DMS53 treated with DMSO at 0.1 percent for 48 hours (cell line): ENCODE results near the gene EML5.

Source experiments
- DNase-seq: peaks from one replicate; lab custom pipeline; 2025; ENCODE audit not compliant: unreplicated experiment; lab: John Stamatoyannopoulos, UW

Gene EML5

DNA sequence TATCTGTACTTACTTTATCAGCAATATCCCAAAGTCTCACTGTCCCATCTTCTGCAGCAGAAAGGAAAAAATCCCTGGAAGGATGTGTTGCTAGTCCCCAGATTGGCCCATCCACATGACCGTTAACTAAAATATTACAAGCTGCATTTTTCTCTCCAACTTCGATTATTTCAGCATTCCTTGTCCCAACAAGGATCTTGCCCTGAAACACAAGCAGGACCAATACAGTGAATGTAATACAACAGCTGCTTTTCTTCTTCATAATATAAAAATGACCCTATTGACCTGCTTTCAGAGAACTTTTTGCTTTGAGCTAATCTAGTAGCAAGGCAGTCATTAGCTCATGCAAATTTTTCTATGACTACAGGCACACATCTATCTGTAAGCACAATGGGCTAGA, 171.7 kb downstream of the EML5 start:
- DNase-seq, result no peak

DNA sequence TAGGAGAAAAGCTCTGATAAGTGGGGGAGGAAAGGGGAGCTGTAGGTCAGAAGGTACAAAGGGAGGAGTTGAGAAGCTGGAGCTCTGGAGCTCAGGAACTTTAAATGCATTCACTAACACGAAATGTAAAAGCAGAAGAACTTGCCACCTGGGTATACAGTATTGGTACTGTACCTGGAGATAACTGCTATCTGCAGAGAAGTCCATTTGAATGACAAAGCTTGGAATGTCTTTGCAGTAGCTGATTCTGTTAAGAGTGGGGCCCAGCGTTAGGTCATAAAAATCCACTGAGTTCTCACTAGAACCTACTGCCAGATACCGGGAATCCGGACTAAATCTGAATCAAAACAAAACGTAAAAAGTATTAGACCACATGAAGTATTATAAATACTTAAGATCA, 174.3 kb downstream of the EML5 start:
- DNase-seq, result no peak

DNA sequence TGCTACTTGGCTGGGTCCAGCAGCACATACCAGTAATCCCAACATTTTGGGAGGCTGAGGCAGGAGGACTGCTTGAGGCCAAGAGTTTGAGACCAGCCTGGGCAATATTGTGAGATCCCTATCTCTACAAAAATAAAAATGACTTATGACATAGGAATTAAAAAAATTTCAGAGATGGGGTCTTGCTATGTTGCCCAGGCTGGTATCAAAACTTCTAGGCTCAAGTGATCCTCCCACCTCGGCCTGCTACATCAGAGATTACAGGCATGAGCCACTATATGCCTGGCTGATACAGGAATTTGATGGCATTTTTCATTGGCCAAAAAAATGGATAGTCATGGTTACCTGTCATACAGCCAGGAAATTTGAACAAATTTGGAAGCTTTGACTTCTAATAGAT, 175.3 kb downstream of the EML5 start:
- DNase-seq, result no peak

DNA sequence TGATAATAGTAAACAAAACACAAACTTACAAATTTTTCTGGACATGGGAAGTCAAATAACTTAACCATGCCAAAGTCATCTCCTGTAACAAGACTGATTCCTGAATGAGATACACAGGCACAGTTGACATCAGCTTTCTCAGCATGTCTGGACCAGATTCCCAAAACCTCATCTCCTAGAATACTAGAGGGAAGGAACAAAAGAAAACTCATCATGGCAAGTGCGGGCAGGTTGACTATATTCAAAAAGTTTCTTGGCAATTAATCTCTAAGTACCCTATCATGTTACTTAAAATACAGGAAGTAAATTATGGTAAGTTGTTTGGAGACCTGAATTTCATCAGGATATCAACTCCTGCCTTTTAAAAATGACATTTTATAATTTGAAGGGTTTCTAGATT, 176.1 kb downstream of the EML5 start:
- DNase-seq, result no peak

DNA sequence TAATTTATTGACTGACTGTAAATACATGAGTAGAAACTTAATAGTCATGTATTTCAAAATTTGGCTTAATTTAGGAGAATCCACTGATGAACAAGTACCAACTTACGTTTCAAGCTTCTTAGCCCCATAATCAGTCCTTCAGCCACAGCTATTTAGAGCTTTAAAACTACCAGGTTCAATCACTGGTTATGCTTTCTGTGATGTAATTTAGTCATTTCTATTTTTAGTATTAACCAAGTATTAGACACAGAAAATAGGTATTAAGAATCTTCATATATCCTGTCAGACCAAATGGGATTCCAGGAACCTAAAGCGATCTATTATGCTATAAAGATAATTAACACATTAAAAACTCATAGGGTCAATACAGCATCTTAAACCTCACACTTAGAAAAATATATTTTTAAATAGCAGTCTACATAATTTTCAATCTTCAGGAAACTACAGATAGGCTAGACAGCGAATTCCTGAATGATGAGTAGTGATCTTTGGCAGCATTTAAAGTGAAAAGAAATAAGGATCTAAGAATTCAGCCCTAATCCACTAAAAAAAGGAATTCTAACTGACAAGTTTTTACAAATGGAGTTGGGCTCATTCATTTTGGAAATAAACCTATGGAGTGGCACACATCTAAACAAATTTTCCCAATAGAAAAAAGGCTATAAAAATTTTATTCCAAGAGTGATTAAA, 178.4 kb downstream of the EML5 start:
- DNase-seq, result no peak

DNA sequence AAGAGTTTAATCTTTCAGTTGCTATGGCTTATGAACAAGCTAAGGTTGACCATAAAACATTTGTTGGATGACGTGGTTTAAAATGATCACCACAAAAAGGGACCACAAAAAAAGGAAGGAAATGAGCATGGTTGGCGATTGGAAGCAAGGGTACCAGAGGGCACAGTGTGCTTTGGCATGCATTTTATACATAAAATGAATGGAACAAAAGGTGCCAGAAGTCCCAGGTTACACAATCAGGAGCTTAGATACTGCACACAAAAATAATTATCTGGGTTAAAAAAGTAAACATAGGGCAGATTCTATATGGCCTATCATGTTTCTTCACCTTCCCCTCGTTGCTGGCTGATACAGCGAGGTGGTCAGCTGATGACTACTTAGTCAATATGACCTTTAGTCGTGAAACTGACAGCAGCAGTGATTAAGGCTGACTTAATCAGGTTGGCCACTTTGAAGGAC, 179.2 kb downstream of the EML5 start:
- DNase-seq, result no peak

DNA sequence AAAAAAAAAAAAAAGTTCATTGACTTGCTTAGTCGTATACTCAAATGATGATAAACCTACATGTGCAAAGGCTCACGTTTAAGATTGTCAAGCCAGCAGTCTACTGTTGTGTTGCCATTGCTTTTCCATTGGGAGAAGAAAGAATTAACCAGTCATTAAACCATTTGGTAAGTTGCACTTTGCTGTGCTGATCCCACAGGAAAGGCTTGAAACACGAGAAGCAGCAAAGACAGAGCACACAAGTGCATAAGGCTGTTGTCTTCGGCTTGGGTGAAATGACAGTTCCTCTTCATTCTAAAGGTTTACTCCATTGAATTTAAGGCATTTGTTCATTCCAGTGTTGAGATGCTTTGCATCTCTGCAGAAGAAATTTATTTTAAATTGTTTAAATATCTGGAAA, 179.8 kb downstream of the EML5 start:
- DNase-seq, result no peak

DNA sequence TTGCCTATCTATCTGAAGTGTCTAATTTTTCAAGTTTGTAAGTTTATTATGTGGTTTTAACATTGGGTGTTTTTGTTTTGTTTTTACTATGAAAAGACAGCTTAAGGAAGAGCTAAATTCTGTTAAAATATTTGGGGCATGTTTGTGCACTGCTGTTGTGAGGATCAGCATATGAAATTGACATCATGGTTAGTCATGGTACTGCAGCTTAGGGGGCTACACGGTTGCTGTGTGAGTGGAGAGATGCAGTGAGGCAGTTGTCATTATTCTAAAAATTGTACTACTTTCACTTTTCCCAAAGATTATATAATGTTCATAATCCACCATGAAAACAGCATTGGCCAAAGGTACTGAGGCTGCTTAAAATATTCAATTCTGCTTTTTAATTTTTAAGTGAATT, 180.9 kb downstream of the EML5 start:
- DNase-seq, result no peak

DNA sequence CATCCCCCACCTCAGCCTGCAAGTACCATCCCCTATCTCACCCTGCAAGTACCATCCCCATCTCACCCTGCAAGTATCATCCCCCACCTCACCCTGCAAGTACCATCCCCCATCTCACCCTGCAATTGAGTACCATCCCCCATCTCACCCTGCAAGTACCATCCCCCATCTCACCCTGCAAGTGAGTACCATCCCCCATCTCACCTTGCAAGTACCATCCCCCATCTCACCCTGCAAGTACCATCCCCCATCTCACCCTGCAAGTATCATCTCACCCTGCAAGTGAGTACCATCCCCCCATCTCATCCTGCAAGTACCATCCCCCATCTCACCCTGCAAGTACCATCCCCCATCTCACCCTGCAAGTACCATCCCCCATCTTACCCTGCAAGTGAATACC, 184.9 kb downstream of the EML5 start:
- DNase-seq, result no peak

DNA sequence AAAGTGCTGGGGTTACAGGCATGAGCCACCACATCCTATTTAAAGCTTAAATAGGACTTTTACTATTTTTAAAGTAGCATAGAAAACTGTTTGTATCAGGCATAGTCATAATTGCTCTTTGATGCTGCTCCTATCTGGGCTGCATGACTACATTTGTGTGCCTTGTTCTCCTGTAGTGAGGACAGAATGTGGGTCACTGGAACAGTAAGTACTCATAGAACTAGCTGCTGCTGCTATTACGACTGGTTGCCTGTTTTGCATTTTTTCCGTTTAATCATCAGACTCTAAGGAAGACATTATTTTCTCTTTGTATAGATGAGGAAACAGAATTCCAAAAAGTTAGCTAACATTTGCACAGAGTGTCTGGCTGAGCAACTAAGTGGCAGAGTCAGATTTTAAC, 187.2 kb downstream of the EML5 start:
- DNase-seq, result no peak

DNA sequence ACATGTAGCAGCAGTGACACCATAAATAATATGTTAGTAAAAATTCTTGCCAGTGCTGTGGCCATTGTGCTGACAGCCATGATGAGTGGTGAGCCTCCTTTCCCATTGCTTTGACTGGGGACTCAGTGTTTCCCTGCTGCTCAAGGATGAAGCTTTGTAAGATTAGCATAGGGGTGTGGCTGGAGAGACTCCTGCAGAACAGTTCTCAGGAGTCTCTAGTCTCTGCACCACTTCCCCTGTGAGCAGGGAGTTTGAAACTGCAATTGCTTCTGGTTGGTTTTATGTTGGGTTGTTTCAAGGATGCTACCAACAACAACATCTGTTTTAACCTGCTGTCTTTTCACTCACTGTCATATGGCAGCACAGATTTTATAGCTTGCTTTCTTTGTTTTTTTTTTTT, 188.5 kb downstream of the EML5 start:
- no peak for DNase-seq

DNA sequence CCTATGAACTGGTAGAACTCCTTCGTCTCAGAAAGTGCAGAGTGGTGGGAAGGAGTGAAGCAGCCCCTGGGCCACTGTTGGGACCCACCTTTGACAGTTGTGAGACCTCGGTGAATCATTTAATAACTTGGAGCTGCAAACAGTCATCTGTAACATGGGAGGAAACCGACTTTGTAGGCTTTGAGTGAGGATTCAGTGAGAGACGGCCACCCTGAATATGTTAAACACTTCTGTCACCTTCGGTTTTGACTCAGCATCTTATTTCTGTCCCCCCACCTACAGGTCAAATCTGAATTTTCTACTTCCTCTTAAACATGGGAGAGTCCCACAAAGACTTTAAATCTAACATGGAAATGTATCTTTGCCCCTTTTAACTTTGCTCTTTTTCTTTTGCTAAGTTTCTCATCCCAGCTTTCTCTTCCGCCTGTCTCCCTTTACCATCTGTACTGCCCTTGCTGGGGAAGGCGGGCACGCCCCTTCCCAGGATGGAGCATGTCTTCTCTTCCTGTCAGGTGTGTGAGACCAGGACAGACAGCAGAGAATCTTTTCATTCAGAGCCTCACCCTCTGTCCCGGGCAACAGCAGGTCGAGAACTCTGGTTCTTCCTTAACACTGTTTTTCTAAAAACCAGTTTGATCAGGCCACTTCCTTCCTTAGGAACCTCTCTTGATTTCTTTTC, 192.9 kb downstream of the EML5 start:
- no peak for DNase-seq

DNA sequence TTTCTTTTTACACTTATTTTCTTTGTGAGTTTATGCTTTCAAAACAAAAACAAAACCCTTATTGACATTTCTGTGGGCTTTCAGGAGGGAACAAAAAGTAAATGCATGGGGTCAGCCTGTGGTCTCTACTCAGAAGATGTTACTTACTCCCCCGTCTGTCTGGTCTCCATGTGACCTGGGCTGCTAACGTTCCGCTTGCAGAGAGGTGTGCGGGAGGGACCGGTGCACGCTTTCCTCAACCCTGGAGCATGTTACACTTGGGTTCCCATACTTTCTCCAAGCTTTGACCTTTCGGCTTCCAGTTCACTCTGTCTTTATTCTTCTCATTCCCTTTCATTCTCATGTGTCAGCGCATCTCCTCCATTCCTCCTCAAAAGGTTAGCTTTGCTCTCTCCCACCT, 193.4 kb downstream of the EML5 start:
- DNase-seq, result no peak

DNA sequence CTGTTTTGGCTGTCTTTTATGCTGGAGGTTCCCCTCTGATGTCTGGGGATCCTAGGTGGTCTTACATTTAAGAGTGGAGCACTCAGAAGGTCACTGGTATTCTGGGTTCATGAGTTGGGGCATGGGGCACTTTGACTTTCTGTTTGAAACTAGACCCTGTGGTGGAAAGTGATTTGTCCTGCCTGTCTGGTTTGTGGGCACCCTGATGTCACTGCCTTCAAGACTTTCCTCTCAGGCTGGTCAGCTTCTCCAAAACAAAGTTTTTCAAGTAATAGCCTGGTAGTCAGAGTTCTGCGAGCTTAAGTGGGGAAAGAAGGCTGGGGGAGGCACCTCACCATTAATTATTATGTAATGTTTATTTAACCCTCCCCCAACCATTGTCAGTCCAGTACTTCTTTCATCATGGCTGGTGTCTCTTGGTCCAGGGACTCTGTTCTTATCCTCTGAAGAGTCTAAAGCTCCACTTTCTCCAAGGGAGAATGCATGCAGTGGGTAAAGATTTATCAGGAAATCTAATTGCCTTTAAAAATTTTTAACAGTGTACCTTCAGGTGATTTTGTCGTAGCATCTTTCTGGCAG, 194.6 kb downstream of the EML5 start:
- DNase-seq, result no peak

DNA sequence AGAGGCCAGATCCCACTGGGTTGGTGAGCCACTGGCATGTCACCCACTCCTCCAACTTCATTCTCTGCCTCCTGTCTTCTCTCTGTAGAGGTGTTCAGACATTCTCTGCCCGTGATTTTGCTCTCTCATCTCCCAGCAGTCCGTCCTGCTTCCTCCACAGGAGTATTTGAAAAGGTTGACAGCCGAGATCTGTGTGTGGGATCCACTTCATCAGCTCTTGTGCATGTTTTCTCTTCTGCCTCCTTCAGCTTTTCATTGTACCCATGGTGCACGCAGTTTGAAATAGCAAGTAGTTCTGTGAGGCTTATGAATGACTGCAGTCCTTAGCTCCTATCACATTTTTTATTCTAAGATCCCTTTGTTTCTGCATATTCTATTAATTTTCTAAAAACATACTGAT, 195.2 kb downstream of the EML5 start:
- no peak for DNase-seq

DNA sequence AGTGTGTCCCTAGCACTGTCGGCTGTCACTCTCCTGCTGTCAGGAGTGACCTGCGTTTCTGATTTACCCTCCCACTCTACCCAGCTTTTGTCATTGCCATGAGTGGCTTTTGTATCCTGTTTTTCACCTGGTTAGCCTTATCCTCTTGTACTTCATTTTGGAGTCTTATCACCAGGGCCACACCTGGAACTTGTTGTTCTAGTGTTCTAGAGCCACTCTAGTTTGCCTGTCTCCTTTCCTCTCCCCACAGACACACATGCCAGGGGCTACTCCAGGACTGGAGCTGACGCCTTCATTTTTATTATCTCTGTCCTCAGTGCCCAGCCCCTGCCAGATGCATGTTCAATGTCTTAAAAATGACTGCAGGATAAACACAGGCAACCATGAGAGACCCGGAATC, 195.7 kb downstream of the EML5 start:
- no peak for DNase-seq

DNA sequence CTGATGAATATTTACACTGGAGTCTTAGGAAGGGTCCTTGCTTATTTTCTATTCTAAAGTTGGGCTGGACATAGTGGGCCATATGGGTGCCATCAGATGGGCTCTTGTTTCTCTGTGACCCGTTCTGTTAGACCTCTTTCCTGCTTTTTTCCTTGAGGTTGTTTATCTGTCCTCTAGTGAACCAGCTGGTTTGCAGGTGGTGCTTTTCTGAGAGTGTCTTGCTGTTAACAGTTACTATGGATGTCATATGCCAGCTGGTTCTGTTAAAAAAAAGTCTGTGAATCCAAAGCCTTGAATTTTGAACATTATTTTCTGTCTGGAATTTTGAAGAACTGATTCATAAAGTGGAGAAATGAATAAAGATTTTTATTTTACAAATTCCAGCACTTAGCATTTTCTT, 200.7 kb downstream of the EML5 start:
- DNase-seq, result no peak

DNA sequence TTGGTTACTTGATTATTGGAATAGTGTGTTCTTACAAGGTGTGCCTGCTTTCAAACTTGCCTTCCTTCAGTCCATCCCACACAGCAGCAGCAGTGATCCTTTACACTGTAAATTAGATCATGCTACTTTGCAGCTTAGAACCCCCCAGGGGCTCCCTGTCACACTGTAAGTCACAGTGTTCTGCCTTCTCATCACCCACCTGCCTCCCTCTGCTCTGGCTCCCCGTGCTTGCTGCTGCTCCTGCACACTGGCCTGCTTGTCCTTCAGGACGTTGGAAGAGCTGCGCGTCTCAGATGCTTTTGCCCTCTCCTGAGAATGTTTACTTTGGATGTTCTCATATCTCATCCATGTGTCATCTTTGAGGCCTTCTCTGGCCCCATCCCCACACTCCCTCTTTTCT, 202.6 kb downstream of the EML5 start:
- no peak for DNase-seq

DNA sequence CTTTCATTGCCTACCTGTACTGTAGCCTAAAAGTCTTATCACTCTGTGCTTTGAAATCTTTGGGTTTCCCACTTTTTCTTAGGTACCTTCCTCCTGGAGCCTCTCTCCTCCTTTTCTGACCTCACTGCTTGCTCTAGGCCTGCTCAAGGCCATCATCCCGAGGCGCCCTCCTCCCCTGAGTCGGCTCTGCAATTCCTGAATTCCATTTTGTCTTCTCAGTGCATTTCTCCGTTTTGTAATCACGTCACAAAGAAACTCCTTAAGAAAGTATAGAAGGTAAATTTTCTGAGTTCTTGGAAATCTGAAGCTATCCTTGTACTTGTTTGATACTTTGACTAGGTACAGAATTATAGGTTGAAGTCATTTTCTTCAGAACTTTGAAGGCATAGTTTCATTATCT, 204.7 kb downstream of the EML5 start:
- DNase-seq, result no peak

DNA sequence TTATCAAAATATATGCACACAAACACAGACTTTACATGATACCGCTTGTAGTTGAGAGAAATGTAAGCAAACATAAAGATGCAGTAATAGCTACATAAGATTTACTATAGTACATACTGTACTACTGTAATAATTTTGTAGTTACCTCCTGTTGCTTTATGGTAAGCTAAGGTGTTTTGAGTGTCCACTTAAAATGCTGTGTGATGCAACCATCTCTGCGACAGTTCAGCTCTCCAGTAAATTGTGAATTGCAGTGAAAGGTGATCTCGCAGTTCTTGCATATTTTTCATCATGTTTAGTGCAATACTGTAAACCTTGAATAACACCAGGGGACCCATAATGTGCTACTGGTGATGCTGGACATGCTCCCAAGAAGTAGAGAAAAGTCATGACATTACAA, 208.3 kb downstream of the EML5 start:
- DNase-seq, result no peak

DNA sequence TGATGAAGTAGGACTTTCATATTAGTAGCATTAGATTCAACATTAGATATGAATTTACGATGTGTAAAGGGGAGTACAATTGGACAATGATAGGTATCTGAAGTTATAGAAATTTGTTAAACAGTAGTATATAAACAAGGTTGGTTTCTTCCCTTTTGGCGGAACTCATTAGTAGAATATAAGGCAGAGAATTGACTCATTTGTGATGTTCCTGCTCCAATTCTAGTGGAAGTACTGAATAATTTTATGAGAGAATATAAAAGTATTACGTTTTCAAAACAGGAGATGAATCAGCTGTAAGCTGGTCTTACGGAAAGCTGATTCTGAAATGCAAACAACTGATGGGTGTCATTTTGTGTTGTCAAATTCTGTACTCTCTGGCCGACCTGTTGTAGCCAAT, 216.5 kb downstream of the EML5 start:
- DNase-seq, result no peak

DNA sequence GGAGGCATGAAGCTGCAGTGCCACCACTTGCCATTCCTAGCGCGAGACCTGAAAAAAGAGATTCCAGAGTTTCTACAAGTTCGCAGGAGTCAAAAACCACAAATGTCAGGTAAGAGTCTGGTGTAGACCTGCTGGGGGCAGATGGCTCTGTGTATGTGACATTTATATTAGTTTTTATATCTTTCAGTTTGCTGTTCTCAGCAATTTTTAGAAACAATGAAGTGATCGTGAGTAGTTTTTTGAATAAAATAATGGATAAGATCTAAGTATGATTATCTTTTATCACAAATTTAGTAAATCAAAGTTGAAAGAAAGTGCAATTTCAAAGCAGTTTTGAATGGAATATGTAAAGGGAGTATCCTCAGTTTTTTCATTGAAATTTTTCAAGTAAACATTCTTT, 220.6 kb downstream of the EML5 start:
- DNase-seq, result no peak

DNA sequence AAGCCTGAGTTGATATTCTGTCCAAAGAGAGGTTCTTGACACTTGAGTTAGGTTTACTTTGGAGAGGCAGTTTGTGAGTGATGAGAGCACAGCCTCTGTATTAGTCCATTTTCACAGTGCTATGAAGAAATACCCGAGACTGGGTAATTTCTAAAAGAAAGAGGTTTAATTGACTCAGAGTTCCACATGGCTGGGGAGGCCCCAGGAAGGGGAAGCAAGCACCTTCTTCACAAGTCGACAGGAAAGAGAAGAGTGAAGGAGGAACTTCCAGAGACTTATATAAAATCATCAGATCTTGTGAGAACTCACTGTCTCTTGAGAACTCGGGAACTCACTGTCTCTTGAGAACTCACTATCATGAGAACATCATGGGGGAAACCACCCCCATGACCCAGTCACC, 224.6 kb downstream of the EML5 start:
- no peak for DNase-seq
